Left renal cortex interstitium (tissue), 4 donors: ENCODE data around the gene BANK1. TPM values are rescaled to one million over a fixed set of nuclear protein-coding genes. Genes with fewer than 3 reads are reported as not detected.

Experiments used
- DNase-seq, 4 donors: peaks; one replicate each; pipeline ENCODE4 v3.0.0-alpha.2; 2013; ENCODE audit warnings: low read depth in 4 of 4, low spot score in 2 of 4, missing footprints in 1 of 4
- polyA plus RNA-seq, 4 donors: library from polyadenylated mRNA; unstranded; fragments of 120-200 nt; gene quantifications; one replicate each; pipeline ENCODE4 v1.2.1, GENCODE V29; 2013; ENCODE audit not compliant: insufficient read length in 4 of 4

BANK1 gene
- 1 to 10 TPM; 2.3 to 3.4 (median 2.6) TPM for polyA plus RNA-seq

- peak; percentile 30 to 56 (median 44) for DNase-seq
These were observed at the start of gene BANK1 for GRCh38 chr4:101790521-101791181. Gene BANK1, plus strand, starts transcription at chr4:101790730. Its CDS starts 151 bp downstream, at chr4:101790881.

GRCh38 chr4:101753721-101754120 is 36.8 kb upstream of the BANK1 start:
- no peak for DNase-seq

GRCh38 chr4:101756181-101756580 is 34.3 kb upstream of the BANK1 start:
- no peak for DNase-seq

GRCh38 chr4:101761405-101761804 is 29.1 kb upstream of the BANK1 start:
- no peak for DNase-seq

- no peak for DNase-seq
These were observed 28.5 kb upstream of the BANK1 start for GRCh38 chr4:101762025-101762424.

GRCh38 chr4:101762534-101762933 is 28.0 kb upstream of the BANK1 start:
- DNase-seq = no peak

GRCh38 chr4:101763576-101763975 is 27.0 kb upstream of the BANK1 start:
- no peak for DNase-seq

GRCh38 chr4:101774807-101775206 is 15.7 kb upstream of the BANK1 start:
- no peak for DNase-seq

GRCh38 chr4:101777431-101777830 is 13.1 kb upstream of the BANK1 start:
- no peak for DNase-seq

GRCh38 chr4:101780284-101780683 is 10.2 kb upstream of the BANK1 start:
- DNase-seq = no peak

- no peak for DNase-seq
These were observed 8.0 kb upstream of the BANK1 start for GRCh38 chr4:101782546-101782945.

- DNase-seq = no peak
These were observed 5.6 kb upstream of the BANK1 start for GRCh38 chr4:101784957-101785356.

- no peak for DNase-seq
These were observed 5.0 kb upstream of the BANK1 start for GRCh38 chr4:101785486-101785885.

- DNase-seq = no peak
These were observed 2.7 kb upstream of the BANK1 start for GRCh38 chr4:101787701-101788316.

GRCh38 chr4:101791182-101791558 is 640 bp downstream of the BANK1 start:
- no peak for DNase-seq

- no peak for DNase-seq
These were observed 1.6 kb downstream of the BANK1 start for GRCh38 chr4:101792056-101792590.

GRCh38 chr4:101793397-101793796 is 2.9 kb downstream of the BANK1 start:
- DNase-seq = no peak

- DNase-seq = no peak
These were observed 4.3 kb downstream of the BANK1 start for GRCh38 chr4:101794806-101795205.

GRCh38 chr4:101795704-101796103 is 5.2 kb downstream of the BANK1 start:
- no peak for DNase-seq

- no peak for DNase-seq
These were observed 11.4 kb downstream of the BANK1 start for GRCh38 chr4:101801958-101802357.

- peak in 1 of 4 donors; percentile 23 for DNase-seq
These were observed 16.4 kb downstream of the BANK1 start for GRCh38 chr4:101806914-101807313.

- no peak for DNase-seq
These were observed 16.8 kb downstream of the BANK1 start for GRCh38 chr4:101807351-101807750.
